ENCODE results near the gene KRTAP5-11.

DNA sequence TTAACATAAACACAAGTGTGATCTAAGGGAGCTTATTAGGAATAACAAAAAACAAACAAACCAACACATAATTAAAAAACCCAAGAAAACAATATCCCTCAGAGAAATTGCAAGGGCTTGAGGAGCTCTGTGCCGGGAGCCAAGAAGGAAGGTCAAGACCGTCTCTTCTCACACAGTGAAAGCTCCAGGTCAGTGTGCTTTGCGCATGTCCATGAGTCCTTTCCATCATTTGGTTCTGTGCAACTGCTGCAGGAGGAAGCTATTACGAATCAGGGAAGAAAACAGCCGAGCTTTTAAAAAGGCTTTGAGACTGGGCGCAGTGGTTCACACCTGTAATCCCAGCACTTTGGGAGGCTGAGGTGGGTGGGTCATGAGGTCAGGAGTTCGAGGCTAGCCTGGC, 40.3 kb downstream of the KRTAP5-11 start:
- TF ChIP-seq, protein P1, sequence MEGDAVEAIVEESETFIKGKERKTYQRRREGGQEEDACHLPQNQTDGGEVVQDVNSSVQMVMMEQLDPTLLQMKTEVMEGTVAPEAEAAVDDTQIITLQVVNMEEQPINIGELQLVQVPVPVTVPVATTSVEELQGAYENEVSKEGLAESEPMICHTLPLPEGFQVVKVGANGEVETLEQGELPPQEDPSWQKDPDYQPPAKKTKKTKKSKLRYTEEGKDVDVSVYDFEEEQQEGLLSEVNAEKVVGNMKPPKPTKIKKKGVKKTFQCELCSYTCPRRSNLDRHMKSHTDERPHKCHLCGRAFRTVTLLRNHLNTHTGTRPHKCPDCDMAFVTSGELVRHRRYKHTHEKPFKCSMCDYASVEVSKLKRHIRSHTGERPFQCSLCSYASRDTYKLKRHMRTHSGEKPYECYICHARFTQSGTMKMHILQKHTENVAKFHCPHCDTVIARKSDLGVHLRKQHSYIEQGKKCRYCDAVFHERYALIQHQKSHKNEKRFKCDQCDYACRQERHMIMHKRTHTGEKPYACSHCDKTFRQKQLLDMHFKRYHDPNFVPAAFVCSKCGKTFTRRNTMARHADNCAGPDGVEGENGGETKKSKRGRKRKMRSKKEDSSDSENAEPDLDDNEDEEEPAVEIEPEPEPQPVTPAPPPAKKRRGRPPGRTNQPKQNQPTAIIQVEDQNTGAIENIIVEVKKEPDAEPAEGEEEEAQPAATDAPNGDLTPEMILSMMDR (conservative IDR thresholded peaks at IDR 0.05 in 1 of 2, IDR thresholded peaks at IDR 0.05 in 1 of 2; ENCODE audit: extremely low read depth in 1 of 2, insufficient read depth in 1 of 2, low read depth in 1 of 2, low read length in 2 of 2), result no peak
- TF ChIP-seq EZH2 (IDR thresholded peaks at IDR 0.05; ENCODE audit: borderline replicate concordance, low read length), result no peak

All from mammary epithelial cell (primary cell).